ENCODE data around the gene KLK15. TPM values are rescaled to one million over a fixed set of nuclear protein-coding genes. Genes with fewer than 3 reads are reported as not detected.
A peak's percentile ranks its signal among the peaks of the same experiment; 100 is the strongest.

Gene KLK15
- total RNA-seq, 2 experiments from 2014 or later: not detected

GRCh38 chr19:50804420-50805272, 28.7 kb downstream of the KLK15 start:
- Mint-ChIP-seq H3K9me3 (no peaks in the 10 kb centered on the region), H3K36me3 (peaks cover 21% of the 10 kb centered on the region), H3K27me3 (peaks cover 6% of the 10 kb centered on the region), H3K4me3 (peak overlapping the region; percentile 99), H3K4me1 (peaks cover 25% of the 10 kb centered on the region), H3K27ac (peak overlapping the region; percentile 94)
- POLR2A ChIA-PET: interaction anchor here (0.6 to 2.9 kb wide), 16 partner anchors 9 to 1266 kb away, joined by 3 to 22 read pairs (median 3); partner anchors contain the start of genes ATF5, JOSD2, NUP62 and POLD1
- peak; percentile 98 for ATAC-seq (ENCODE audit: low read depth)
- DNase-seq: peak; percentile 97

GRCh38 chr19:50803633-50804419, 29.5 kb downstream of the KLK15 start:
- peaks cover 6% of the 10 kb centered on the region for H3K27me3 Mint-ChIP-seq
- peaks cover 25% of the 10 kb centered on the region for H3K4me1 Mint-ChIP-seq
- POLR2A ChIA-PET: interaction anchor here (0.7 to 2.9 kb wide), 6 partner anchors 9 to 293 kb away, joined by 3 to 22 read pairs (median 10); partner anchors contain the start of gene JOSD2
- ATAC-seq (ENCODE audit: low read depth) (peak; percentile 1), DNase-seq (no peak)
- H3K9me3 Mint-ChIP-seq: no peaks in the 10 kb centered on the region
- H3K36me3 Mint-ChIP-seq: peaks cover 21% of the 10 kb centered on the region
- H3K27ac Mint-ChIP-seq: peak overlapping the region; percentile 94
- H3K4me3 Mint-ChIP-seq: peak overlapping the region; percentile 99

GRCh38 chr19:50801107-50801506, 32.3 kb downstream of the KLK15 start:
- DNase-seq (no peak), ATAC-seq (ENCODE audit: low read depth) (no peak)
- POLR2A ChIA-PET: interaction anchor here (0.8 kb wide), 2 partner anchors 14 to 59 kb away, joined by 3 read pairs; no protein-coding TSS in a partner anchor
- Mint-ChIP-seq H3K27ac (no peak overlapping the region), H3K4me3 (no peak overlapping the region), H3K27me3 (no peaks in the 10 kb centered on the region), H3K36me3 (peaks cover 21% of the 10 kb centered on the region), H3K4me1 (peaks cover 25% of the 10 kb centered on the region), H3K9me3 (no peaks in the 10 kb centered on the region)

GRCh38 chr19:50799547-50799851, 33.9 kb downstream of the KLK15 start:
- Mint-ChIP-seq H3K27me3 (no peaks in the 10 kb centered on the region), H3K27ac (no peak overlapping the region), H3K36me3 (peaks cover 21% of the 10 kb centered on the region), H3K4me3 (no peak overlapping the region), H3K9me3 (no peaks in the 10 kb centered on the region), H3K4me1 (peaks cover 21% of the 10 kb centered on the region)
- DNase-seq (no peak), ATAC-seq (ENCODE audit: low read depth) (no peak)
- POLR2A ChIA-PET: no interaction called here

GRCh38 chr19:50798659-50799546, 34.5 kb downstream of the KLK15 start:
- Mint-ChIP-seq H3K27ac (no peak overlapping the region), H3K4me3 (no peak overlapping the region), H3K4me1 (peaks cover 23% of the 10 kb centered on the region), H3K9me3 (no peaks in the 10 kb centered on the region), H3K27me3 (no peaks in the 10 kb centered on the region), H3K36me3 (peaks cover 19% of the 10 kb centered on the region)
- POLR2A ChIA-PET: no interaction called here
- no peak for DNase-seq
- no peak for ATAC-seq (ENCODE audit: low read depth)

- Mint-ChIP-seq H3K9me3 (no peaks in the 10 kb centered on the region), H3K4me3 (no peak overlapping the region), H3K4me1 (peaks cover 17% of the 10 kb centered on the region), H3K36me3 (peaks cover 14% of the 10 kb centered on the region), H3K27ac (no peak overlapping the region), H3K27me3 (no peaks in the 10 kb centered on the region)
- POLR2A ChIA-PET: no interaction called here
- DNase-seq: no peak
- no peak for ATAC-seq (ENCODE audit: low read depth)
These were observed 35.4 kb downstream of the KLK15 start for GRCh38 chr19:50797781-50798658.

- no peaks in the 10 kb centered on the region for H3K27me3 Mint-ChIP-seq
- H3K4me1 Mint-ChIP-seq: peaks cover 12% of the 10 kb centered on the region
- POLR2A ChIA-PET: no interaction called here
- no peaks in the 10 kb centered on the region for H3K9me3 Mint-ChIP-seq
- H3K36me3 Mint-ChIP-seq: peaks cover 10% of the 10 kb centered on the region
- DNase-seq (no peak), ATAC-seq (ENCODE audit: low read depth) (no peak)
- no peak overlapping the region for H3K4me3 Mint-ChIP-seq
- H3K27ac Mint-ChIP-seq: no peak overlapping the region
These were observed 36.0 kb downstream of the KLK15 start for GRCh38 chr19:50797429-50797780.

- Mint-ChIP-seq H3K4me1 (peaks cover 7% of the 10 kb centered on the region), H3K9me3 (no peaks in the 10 kb centered on the region), H3K36me3 (peaks cover 7% of the 10 kb centered on the region), H3K4me3 (no peak overlapping the region), H3K27ac (no peak overlapping the region), H3K27me3 (no peaks in the 10 kb centered on the region)
- DNase-seq: no peak
- POLR2A ChIA-PET: no interaction called here
- ATAC-seq (ENCODE audit: low read depth): no peak
These were observed 36.5 kb downstream of the KLK15 start for GRCh38 chr19:50796634-50797428.

GRCh38 chr19:50796128-50796633, 37.2 kb downstream of the KLK15 start:
- Mint-ChIP-seq H3K27ac (no peak overlapping the region), H3K36me3 (peaks cover 6% of the 10 kb centered on the region), H3K27me3 (no peaks in the 10 kb centered on the region), H3K9me3 (no peaks in the 10 kb centered on the region), H3K4me1 (peaks cover 5% of the 10 kb centered on the region), H3K4me3 (no peak overlapping the region)
- ATAC-seq (ENCODE audit: low read depth) (no peak), DNase-seq (no peak)
- POLR2A ChIA-PET: interaction anchor here (2.0 kb wide), 1 partner anchor 8 kb away, joined by 12 read pairs; no protein-coding TSS in a partner anchor

- peaks cover 2% of the 10 kb centered on the region for H3K36me3 Mint-ChIP-seq
- no peak overlapping the region for H3K27ac Mint-ChIP-seq
- peaks cover 2% of the 10 kb centered on the region for H3K4me1 Mint-ChIP-seq
- H3K9me3 Mint-ChIP-seq: no peaks in the 10 kb centered on the region
- ATAC-seq (ENCODE audit: low read depth) (no peak), DNase-seq (no peak)
- no peak overlapping the region for H3K4me3 Mint-ChIP-seq
- POLR2A ChIA-PET: interaction anchor here (2.0 kb wide), 1 partner anchor 9 kb away, joined by 12 read pairs; no protein-coding TSS in a partner anchor
- no peaks in the 10 kb centered on the region for H3K27me3 Mint-ChIP-seq
These were observed 37.7 kb downstream of the KLK15 start for GRCh38 chr19:50795664-50796073.

GRCh38 chr19:50794876-50795663, 38.3 kb downstream of the KLK15 start:
- POLR2A ChIA-PET: interaction anchor here (0.9 to 2.0 kb wide), 2 partner anchors 9 to 12 kb away, joined by 3 to 12 read pairs; no protein-coding TSS in a partner anchor
- Mint-ChIP-seq H3K27me3 (no peaks in the 10 kb centered on the region), H3K27ac (no peak overlapping the region), H3K9me3 (no peaks in the 10 kb centered on the region), H3K36me3 (peaks cover under 1% of the 10 kb centered on the region), H3K4me3 (no peak overlapping the region), H3K4me1 (peaks cover 2% of the 10 kb centered on the region)
- no peak for DNase-seq
- no peak for ATAC-seq (ENCODE audit: low read depth)

Data from activated naive CD8-positive, alpha-beta T cell treated with anti-CD3 and anti-CD28 coated beads, Interleukin-2, amount 10 ng/mL, durations not matched to agents 7 days and 5 days (primary cell).